B cell (primary cell): ENCODE data around the gene CFAP70. TPM values are rescaled to one million over a fixed set of nuclear protein-coding genes. Genes with fewer than 3 reads are reported as not detected.

Experiments
- ATAC-seq: fragments of 200-7000 bp; cut with Tn5 transposase; one replicate; pipeline ENCODE4 v1.10.0; 2021; ENCODE audit warnings: low read depth, mild to moderate bottlenecking, moderate number of reproducible peaks, moderate library complexity
- CTCF ChIA-PET: fragments of 350-600 bp; sonication (Branson Sonifier 250); formaldehyde crosslinking; loops from one replicate; lab custom pipeline; 2021; ENCODE audit warnings: antibody characterized with exemption, inconsistent platforms; lab: Charles Lee
- POLR2A ChIA-PET: fragments of 350-600 bp; sonication (Branson Sonifier 250); formaldehyde crosslinking; loops from one replicate; lab custom pipeline; 2021; ENCODE audit warnings: antibody characterized with exemption; lab: Charles Lee
- DNase-seq: peaks from one replicate; pipeline ENCODE4 v3.0.0; 2013
- H2AFZ ChIP-seq: 2 replicates; pipeline ENCODE4 v1.6.1; 2012; ENCODE audit warnings: mild to moderate bottlenecking, low read depth, low read length; ENCODE audit not compliant: insufficient read depth, poor library complexity, severe bottlenecking
- H3K27ac ChIP-seq, 2 donors: 1 replicate in 1 of 2; 2 replicates in 1 of 2; pipeline ENCODE4 v1.5.1; 2012 to 2013; ENCODE audit warnings: low read length in 2 of 2, mild to moderate bottlenecking in 2 of 2, moderate library complexity in 1 of 2
- H3K27me3 ChIP-seq, 4 experiments: fragments of 200-600 bp in 1 of 4; sonication (generic) in 1 of 4; replicated peaks in 1 of 4; 1 replicate in 2 of 4; 2 replicates in 2 of 4; pipeline versions ENCODE4 v1.6.1 to v1.7.0; 2013 to 2016; ENCODE audit warnings: low read length in 3 of 4, mild to moderate bottlenecking in 2 of 4, mixed read lengths in 1 of 4, moderate library complexity in 1 of 4; ENCODE audit not compliant: insufficient read depth in 4 of 4, control insufficient read depth in 3 of 4; ENCODE audit errors: control extremely low read depth in 1 of 4
- H3K36me3 ChIP-seq, 2 experiments: replicated peaks in 1 of 2; 1 replicate in 1 of 2; 2 replicates in 1 of 2; pipeline versions ENCODE4 v1.6.1 to v1.7.1; 2013; ENCODE audit warnings: low read length in 1 of 2; ENCODE audit not compliant: insufficient read depth in 2 of 2, control insufficient read depth in 1 of 2; ENCODE audit errors: control extremely low read depth in 1 of 2, extremely low read depth in 1 of 2
- H3K4me1 ChIP-seq, 2 donors: fragments of 200-600 bp in 1 of 2; sonication (generic) in 1 of 2; 1 replicate in 1 of 2; 2 replicates in 1 of 2; pipeline versions ENCODE4 v1.5.1 to v1.6.1; 2013 to 2017; ENCODE audit warnings: low read length in 2 of 2; ENCODE audit not compliant: control insufficient read depth in 2 of 2, insufficient read depth in 2 of 2
- H3K4me2 ChIP-seq: replicated peaks from 2 replicates; pipeline ENCODE3; 2012; ENCODE audit warnings: mild to moderate bottlenecking, low read depth, low read length; ENCODE audit not compliant: poor library complexity, severe bottlenecking
- H3K4me3 ChIP-seq, 5 experiments: fragments of 200-600 bp in 1 of 5; sonication (generic) in 1 of 5; 1 replicate in 3 of 5; 2 replicates in 2 of 5; pipeline versions ENCODE4 v1.5.1 to v1.7.0; 2011 to 2016; ENCODE audit warnings: low read length in 4 of 5, mild to moderate bottlenecking in 4 of 5, low read depth in 2 of 5, control low read depth in 1 of 5, moderate library complexity in 1 of 5; ENCODE audit not compliant: insufficient read depth in 1 of 5; ENCODE audit errors: control extremely low read depth in 1 of 5, extremely low read depth in 1 of 5
- H3K79me2 ChIP-seq: fragments of 200-600 bp; sonication (generic); one replicate; pipeline ENCODE4 v1.6.0; 2016; ENCODE audit warnings: low read length; ENCODE audit not compliant: control insufficient read depth, insufficient read depth
- H3K9ac ChIP-seq: fragments of 200-600 bp; sonication (generic); 2 replicates; pipeline ENCODE4 v1.6.1; 2017; ENCODE audit warnings: mild to moderate bottlenecking, low read length, moderate library complexity
- H3K9me3 ChIP-seq, 3 donors: one replicate each; pipeline versions ENCODE4 v1.6.1 to v1.7.1; 2013; ENCODE audit warnings: low read length in 2 of 3; ENCODE audit not compliant: control insufficient read depth in 2 of 3, insufficient read depth in 1 of 3; ENCODE audit errors: control extremely low read depth in 1 of 3
- H4K20me1 ChIP-seq: 2 replicates; pipeline ENCODE4 v1.6.0; 2012; ENCODE audit warnings: mild to moderate bottlenecking, low read length; ENCODE audit not compliant: insufficient read depth, control insufficient read depth, poor library complexity, severe bottlenecking
- H3K27ac Mint-ChIP-seq: one replicate; pipeline ENCODE4 v1.8.0; 2021; ENCODE audit warnings: mixed read lengths
- H3K27me3 Mint-ChIP-seq: one replicate; pipeline ENCODE4 v1.8.0; 2021; ENCODE audit warnings: mixed read lengths
- H3K4me1 Mint-ChIP-seq: one replicate; pipeline ENCODE4 v1.8.0; 2021; ENCODE audit warnings: mixed read lengths
- H3K4me3 Mint-ChIP-seq: one replicate; pipeline ENCODE4 v1.8.0; 2021; ENCODE audit warnings: mixed read lengths
- H3K9me3 Mint-ChIP-seq: one replicate; pipeline ENCODE4 v1.8.0; 2022; ENCODE audit warnings: mixed read lengths; ENCODE audit not compliant: insufficient read depth
- CTCF ChIP-seq: fragments of 200-600 bp; IDR thresholded peaks from one replicate; pipeline ENCODE4 v1.8.0; 2022; ENCODE audit warnings: antibody characterized with exemption, mild to moderate bottlenecking
- EZH2 ChIP-seq: IDR thresholded peaks from 2 replicates; pipeline ENCODE4 v1.6.1; 2012; ENCODE audit warnings: borderline replicate concordance, low read depth, mild to moderate bottlenecking, moderate library complexity, low read length; ENCODE audit not compliant: insufficient read depth, poor library complexity, severe bottlenecking
- WGBS: methylation state at CpG from one replicate; pipeline ENCODE4 v1.1.5; 2013; ENCODE audit warnings: missing lambda C conversion rate; ENCODE audit not compliant: insufficient coverage; 5-methylcytosine and 5-hydroxymethylcytosine counted together
- intact Hi-C: fragments of 100-400 bp; cut with micrococcal nuclease; formaldehyde crosslinking; loops from one replicate; pipeline ENCODE4 v1.10.0; 2022
- polyA plus RNA-seq: library from polyadenylated mRNA; depleted of rRNA; stranded (reverse); fragments of >200 nt; gene quantifications from 2 replicates; pipeline ENCODE4 v1.2.3, GENCODE V29; 2012
- total RNA-seq, 2 donors: library from RNA; stranded (reverse); fragments of 120-200 nt in 1 of 2; gene quantifications; 1 replicate in 1 of 2; 2 replicates in 1 of 2; pipeline versions ENCODE4 v1.2.3 to v1.2.4, GENCODE V29; 2013 to 2022

Gene CFAP70
- total and polyA plus RNA-seq, 2 donors (not counting 1 experiment from before 2014, with no cell fraction given) = 1.6 to 3.6 TPM

- H3K4me2 ChIP-seq = no peak overlapping the region
These were observed 48.2 kb upstream of the CFAP70 start for GRCh38 chr10:73406846-73407245.

GRCh38 chr10:73405556-73405955 lies 46.9 kb upstream of the CFAP70 start:
- no peak overlapping the region for H3K4me3 ChIP-seq
- peaks cover 90% of the 10 kb centered on the region for H3K79me2 ChIP-seq
- Mint-ChIP-seq H3K4me3 (no peak overlapping the region), H3K4me1 (peaks cover 34% of the 10 kb centered on the region), H3K9me3 (no peaks in the 10 kb centered on the region), H3K27ac (no peak overlapping the region), H3K27me3 (no peaks in the 10 kb centered on the region)
- no peak overlapping the region for H3K9ac ChIP-seq
- CTCF ChIA-PET = no interaction called here
- POLR2A ChIA-PET = interaction anchor here (0.7 kb wide), 1 partner anchor 10 kb away, joined by 3 read pairs; no protein-coding TSS in a partner anchor
- TF ChIP-seq EZH2 = no peak
- TF ChIP-seq CTCF = no peak
- intact Hi-C loops = no loop called here
- no peak overlapping the region for H3K27ac ChIP-seq
- peaks cover 61% of the 10 kb centered on the region for H4K20me1 ChIP-seq
- H2AFZ ChIP-seq = no peak overlapping the region
- no CpG with 5 or more reads among the region's 3 CpGs for WGBS
- H3K36me3 ChIP-seq = peaks cover 2 to 9% of the 10 kb centered on the region in 2 experiments
- peaks cover 0 to 7% (median 0%) of the 10 kb centered on the region in 3 donors for H3K9me3 ChIP-seq
- H3K4me1 ChIP-seq = peaks cover 3 to 6% of the 10 kb centered on the region in 2 donors
- DNase-seq (no peak), ATAC-seq (no peak)
- no peaks in the 10 kb centered on the region for H3K27me3 ChIP-seq
- H3K4me2 ChIP-seq = no peak overlapping the region

More at GRCh38 chr10:73406846-73407245, 48.2 kb upstream of the CFAP70 start:
- Histone ChIP-seq H3K4me3 (no peak overlapping the region), H3K27me3 (no peaks in the 10 kb centered on the region), H3K79me2 (peaks cover 93% of the 10 kb centered on the region), H3K9me3 (peaks cover 0 to 3% (median 0%) of the 10 kb centered on the region in 3 donors), H2AFZ (no peak overlapping the region), H3K9ac (no peak overlapping the region), H3K4me1 (peaks cover 3 to 6% of the 10 kb centered on the region in 2 donors), H3K27ac (no peak overlapping the region), H3K36me3 (peaks cover 2 to 6% of the 10 kb centered on the region in 2 experiments), H4K20me1 (peaks cover 67% of the 10 kb centered on the region)
- 93% methylated on average over 5 of the region's 5 CpGs for WGBS
- no peak for TF ChIP-seq EZH2
- TF ChIP-seq CTCF = no peak
- H3K27me3 Mint-ChIP-seq = no peaks in the 10 kb centered on the region
- ATAC-seq = no peak
- intact Hi-C loops = no loop called here
- CTCF ChIA-PET = interaction anchor here (0.6 kb wide), 3 partner anchors 12 to 174 kb away, joined by 3 read pairs; no protein-coding TSS in a partner anchor
- DNase-seq = no peak
- H3K27ac Mint-ChIP-seq = no peak overlapping the region
- POLR2A ChIA-PET = no interaction called here
- peaks cover 43% of the 10 kb centered on the region for H3K4me1 Mint-ChIP-seq
- no peaks in the 10 kb centered on the region for H3K9me3 Mint-ChIP-seq
- H3K4me3 Mint-ChIP-seq = no peak overlapping the region
